GM21423 (cell line): Measurements from ENCODE around the gene PCSK2.

ENCODE experiments used
- ATAC-seq: cut with Tn5 transposase; IDR thresholded peaks from one replicate; pipeline ENCODE4 v1.9.1; 2021; ENCODE audit warnings: mild to moderate bottlenecking, moderate library complexity; ENCODE audit not compliant: unreplicated experiment

The PCSK2 gene

GRCh38 chr20:17470973-17471372, 244.1 kb downstream of the PCSK2 start:
- no peak for ATAC-seq

GRCh38 chr20:17471606-17472187, 244.9 kb downstream of the PCSK2 start:
- no peak for ATAC-seq

- no peak for ATAC-seq
These were observed 246.8 kb downstream of the PCSK2 start for GRCh38 chr20:17473659-17474058.

GRCh38 chr20:17479063-17479657, 252.3 kb downstream of the PCSK2 start:
- ATAC-seq = no peak

- ATAC-seq = no peak
These were observed 253.9 kb downstream of the PCSK2 start for GRCh38 chr20:17480696-17481095.

- ATAC-seq = no peak
These were observed 254.8 kb downstream of the PCSK2 start for GRCh38 chr20:17481661-17482060.

- no peak for ATAC-seq
These were observed 255.7 kb downstream of the PCSK2 start for GRCh38 chr20:17482536-17482935.

GRCh38 chr20:17485017-17485416, 258.2 kb downstream of the PCSK2 start:
- no peak for ATAC-seq

- ATAC-seq = no peak
These were observed 262.2 kb downstream of the PCSK2 start for GRCh38 chr20:17488916-17489600.

- no peak for ATAC-seq
These were observed 263.7 kb downstream of the PCSK2 start for GRCh38 chr20:17490501-17490900.

- no peak for ATAC-seq
These were observed 264.2 kb downstream of the PCSK2 start for GRCh38 chr20:17491041-17491440.

- no peak for ATAC-seq
These were observed 264.6 kb downstream of the PCSK2 start for GRCh38 chr20:17491488-17491887.

- no peak for ATAC-seq
These were observed 266.3 kb downstream of the PCSK2 start for GRCh38 chr20:17493173-17493572.

GRCh38 chr20:17494201-17494600, 267.4 kb downstream of the PCSK2 start:
- no peak for ATAC-seq

- no peak for ATAC-seq
These were observed 269.0 kb downstream of the PCSK2 start for GRCh38 chr20:17495826-17496225.

GRCh38 chr20:17497821-17498580, 271.2 kb downstream of the PCSK2 start:
- ATAC-seq = no peak

GRCh38 chr20:17498641-17499040, 271.8 kb downstream of the PCSK2 start:
- no peak for ATAC-seq

- ATAC-seq = no peak
These were observed 272.2 kb downstream of the PCSK2 start for GRCh38 chr20:17499041-17499440.

GRCh38 chr20:17500271-17500670, 273.4 kb downstream of the PCSK2 start:
- ATAC-seq = no peak

- no peak for ATAC-seq
These were observed 274.0 kb downstream of the PCSK2 start for GRCh38 chr20:17500826-17501225.

GRCh38 chr20:17501701-17502100, 274.9 kb downstream of the PCSK2 start:
- no peak for ATAC-seq

GRCh38 chr20:17502105-17502504, 275.3 kb downstream of the PCSK2 start:
- no peak for ATAC-seq
